GM13977 (cell line): Measurements from ENCODE around the gene KDM4C.

ENCODE experiments used
- DNase-seq: peaks from one replicate; pipeline ENCODE4 v3.0.0; 2012; ENCODE audit warnings: low spot score
- in situ Hi-C: fragments of 300-500 bp; cut with MboI; formaldehyde crosslinking; loops from one replicate; pipeline ENCODE4 v1.12.0; 2022; ENCODE audit warnings: low sequenced_read_pairs, low pct_unique_long_range_greater_than_20kb, mixed read lengths, inconsistent platforms; ENCODE audit not compliant: unreplicated experiment
- TF ChIP-seq, protein P1 (sequence below): IDR thresholded peaks from 2 replicates; pipeline ENCODE4 v1.5.1; 2012; ENCODE audit warnings: mild to moderate bottlenecking, control low read depth; ENCODE audit not compliant: insufficient read depth; ENCODE audit errors: extremely low read depth, missing control alignments

Gene KDM4C

GRCh38 chr9:6870149-6870548 is 112.4 kb downstream of the KDM4C start:
- DNase-seq = no peak
- TF ChIP-seq, protein P1, sequence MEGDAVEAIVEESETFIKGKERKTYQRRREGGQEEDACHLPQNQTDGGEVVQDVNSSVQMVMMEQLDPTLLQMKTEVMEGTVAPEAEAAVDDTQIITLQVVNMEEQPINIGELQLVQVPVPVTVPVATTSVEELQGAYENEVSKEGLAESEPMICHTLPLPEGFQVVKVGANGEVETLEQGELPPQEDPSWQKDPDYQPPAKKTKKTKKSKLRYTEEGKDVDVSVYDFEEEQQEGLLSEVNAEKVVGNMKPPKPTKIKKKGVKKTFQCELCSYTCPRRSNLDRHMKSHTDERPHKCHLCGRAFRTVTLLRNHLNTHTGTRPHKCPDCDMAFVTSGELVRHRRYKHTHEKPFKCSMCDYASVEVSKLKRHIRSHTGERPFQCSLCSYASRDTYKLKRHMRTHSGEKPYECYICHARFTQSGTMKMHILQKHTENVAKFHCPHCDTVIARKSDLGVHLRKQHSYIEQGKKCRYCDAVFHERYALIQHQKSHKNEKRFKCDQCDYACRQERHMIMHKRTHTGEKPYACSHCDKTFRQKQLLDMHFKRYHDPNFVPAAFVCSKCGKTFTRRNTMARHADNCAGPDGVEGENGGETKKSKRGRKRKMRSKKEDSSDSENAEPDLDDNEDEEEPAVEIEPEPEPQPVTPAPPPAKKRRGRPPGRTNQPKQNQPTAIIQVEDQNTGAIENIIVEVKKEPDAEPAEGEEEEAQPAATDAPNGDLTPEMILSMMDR = no peak
- in situ Hi-C loops = no loop called here

DNA sequence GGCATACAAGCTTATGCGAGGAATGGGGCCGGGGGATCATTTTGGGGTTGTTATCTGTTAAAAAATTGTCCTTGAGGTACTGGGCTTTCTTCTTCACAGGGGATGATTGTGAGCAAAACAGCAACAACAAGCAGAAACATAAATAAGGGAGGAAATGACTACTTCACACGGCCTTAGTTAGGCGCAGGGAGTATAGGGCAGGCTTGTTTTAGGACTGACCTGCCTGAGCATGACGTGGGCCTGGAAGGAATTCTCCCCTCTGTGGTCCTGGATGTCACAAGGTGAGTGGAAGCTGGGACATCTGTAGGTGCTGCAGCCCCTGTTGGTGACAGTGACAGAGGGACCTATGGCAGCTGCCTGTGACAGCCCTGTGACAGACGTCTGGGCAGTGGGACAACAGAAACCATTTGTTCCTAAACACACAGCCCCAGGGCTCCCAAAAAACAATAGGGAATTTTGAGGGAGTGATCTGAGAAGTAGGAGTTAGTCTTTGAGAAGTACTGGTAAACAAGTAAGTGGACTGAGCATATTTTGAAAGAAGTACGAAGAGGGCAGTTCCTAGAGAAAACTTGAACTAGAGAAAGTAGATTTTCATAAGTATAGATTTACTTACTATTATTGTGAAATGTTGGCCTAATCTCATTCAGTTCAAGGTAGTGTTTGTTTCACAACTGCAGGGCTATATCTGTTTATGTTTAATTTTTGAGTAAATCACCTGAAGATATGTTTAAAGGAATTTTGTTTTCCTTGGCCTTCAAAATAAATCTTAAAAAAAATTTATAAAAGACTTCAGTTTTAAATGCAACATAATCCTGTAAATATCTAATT is 113.1 kb downstream of the KDM4C start:
- in situ Hi-C loops = no loop called here
- no peak for DNase-seq
- TF ChIP-seq, protein P1 = no peak

DNA sequence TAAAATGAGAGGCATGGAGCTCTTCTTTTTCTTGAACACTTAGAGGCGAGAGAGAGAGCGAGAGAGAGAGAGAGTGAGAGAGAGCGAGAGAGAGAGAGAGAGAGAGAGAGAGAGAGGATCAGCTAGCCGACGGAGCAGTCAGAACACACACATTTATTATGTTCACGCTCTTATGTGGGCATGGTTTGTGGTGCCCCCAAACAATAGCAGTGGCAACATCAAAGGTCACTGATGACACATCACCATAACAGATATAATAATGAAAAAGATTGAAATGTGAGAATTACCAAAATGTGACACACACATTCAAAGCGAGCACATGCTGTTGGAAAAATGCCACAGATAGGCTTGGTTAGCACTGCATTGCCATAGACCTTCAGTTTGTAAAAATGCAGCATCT is 116.1 kb downstream of the KDM4C start:
- TF ChIP-seq, protein P1 = no peak
- DNase-seq = no peak
- in situ Hi-C loops = no loop called here

- in situ Hi-C loops = no loop called here
- TF ChIP-seq, protein P1 = no peak
- DNase-seq = no peak
Measured at GRCh38 chr9:6876195-6876894, 118.6 kb downstream of the KDM4C start.

GRCh38 chr9:6877671-6878161 is 119.9 kb downstream of the KDM4C start:
- TF ChIP-seq, protein P1 = no peak
- DNase-seq = no peak
- in situ Hi-C loops = no loop called here

DNA sequence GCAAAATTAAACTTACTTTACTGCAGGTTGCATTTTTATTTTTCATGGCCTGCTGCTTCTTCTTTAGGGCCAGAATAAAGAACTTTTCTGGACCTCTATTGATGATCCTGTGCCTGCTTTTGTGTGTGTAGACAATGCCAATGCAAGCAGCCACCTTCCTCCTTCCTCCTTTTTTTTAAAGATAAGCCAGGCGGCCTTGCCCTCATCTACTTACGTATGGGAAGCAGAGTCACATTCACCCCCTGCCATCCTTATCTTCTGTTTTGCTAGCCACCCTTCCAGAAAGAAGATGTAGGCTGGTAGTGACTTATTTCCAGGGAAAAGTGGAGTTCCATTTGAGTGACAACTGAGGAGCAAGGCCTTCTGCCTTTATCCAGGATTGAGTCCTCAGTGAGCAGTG is 122.9 kb downstream of the KDM4C start:
- in situ Hi-C loops = no loop called here
- no peak for DNase-seq
- TF ChIP-seq, protein P1 = no peak
